Ishikawa (cell line): ENCODE results near the gene LSM11.

Experiments used
- CEBPB ChIP-seq: IDR thresholded peaks from 2 replicates; pipeline ENCODE4 v1.6.1; 2012
- CREB1 ChIP-seq: IDR thresholded peaks from 2 replicates; pipeline ENCODE4 v1.6.1; 2012; ENCODE audit warnings: low read depth
- EGR1 ChIP-seq: IDR thresholded peaks from 2 replicates; pipeline ENCODE4 v1.6.1; 2012
- EP300 ChIP-seq: IDR thresholded peaks from 2 replicates; pipeline ENCODE4 v1.6.1; 2012; ENCODE audit warnings: borderline replicate concordance
- FOXM1 ChIP-seq: IDR thresholded peaks from 2 replicates; pipeline ENCODE4 v1.6.1; 2012; ENCODE audit warnings: low read depth, borderline replicate concordance
- NFIC ChIP-seq: IDR thresholded peaks from 2 replicates; pipeline ENCODE4 v1.6.1; 2012
- RAD21 ChIP-seq: IDR thresholded peaks from 2 replicates; pipeline ENCODE4 v1.6.1; 2012; ENCODE audit warnings: low read depth
- TAF1 ChIP-seq: IDR thresholded peaks from 2 replicates; pipeline ENCODE4 v1.6.1; 2012; ENCODE audit warnings: low read depth, mild to moderate bottlenecking
- TCF12 ChIP-seq: IDR thresholded peaks from 2 replicates; pipeline ENCODE4 v1.6.1; 2012; ENCODE audit warnings: low read depth
- TEAD4 ChIP-seq: IDR thresholded peaks from 2 replicates; pipeline ENCODE4 v1.6.1; 2012
- YY1 ChIP-seq: IDR thresholded peaks from 2 replicates; pipeline ENCODE4 v1.6.1; 2012; ENCODE audit warnings: low read depth
- ZBTB7A ChIP-seq: IDR thresholded peaks from 2 replicates; pipeline ENCODE4 v1.6.1; 2012; ENCODE audit warnings: low read depth
- TF ChIP-seq, protein P1 (sequence below): IDR thresholded peaks from 2 replicates; pipeline ENCODE4 v1.6.1; 2012; ENCODE audit warnings: low read depth, mild to moderate bottlenecking
- TF ChIP-seq, protein P2 (sequence below): IDR thresholded peaks from 2 replicates; pipeline ENCODE4 v1.6.1; 2012
- TF ChIP-seq, protein P3 (sequence below): IDR thresholded peaks from 2 replicates; pipeline ENCODE4 v1.6.1; 2012

The LSM11 gene

DNA sequence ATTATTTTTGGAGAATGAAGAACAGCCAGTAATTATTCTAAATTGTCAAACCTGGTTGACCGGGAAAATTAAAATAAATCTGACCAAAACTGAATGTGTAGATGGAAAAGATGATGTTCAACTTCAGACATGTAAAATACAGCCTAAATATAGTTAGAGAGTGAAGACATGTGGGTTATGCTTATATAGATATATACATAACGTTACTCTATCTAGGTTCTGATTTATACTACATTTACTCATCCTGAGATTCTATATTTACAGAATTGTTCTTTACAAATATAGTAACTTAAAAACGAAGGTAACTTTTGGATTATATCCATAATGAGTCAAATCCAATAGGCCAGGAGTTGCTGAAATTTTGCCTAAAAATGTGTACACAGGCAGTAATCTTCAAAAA is 33.1 kb upstream of the LSM11 start:
- TF ChIP-seq, protein P1, sequence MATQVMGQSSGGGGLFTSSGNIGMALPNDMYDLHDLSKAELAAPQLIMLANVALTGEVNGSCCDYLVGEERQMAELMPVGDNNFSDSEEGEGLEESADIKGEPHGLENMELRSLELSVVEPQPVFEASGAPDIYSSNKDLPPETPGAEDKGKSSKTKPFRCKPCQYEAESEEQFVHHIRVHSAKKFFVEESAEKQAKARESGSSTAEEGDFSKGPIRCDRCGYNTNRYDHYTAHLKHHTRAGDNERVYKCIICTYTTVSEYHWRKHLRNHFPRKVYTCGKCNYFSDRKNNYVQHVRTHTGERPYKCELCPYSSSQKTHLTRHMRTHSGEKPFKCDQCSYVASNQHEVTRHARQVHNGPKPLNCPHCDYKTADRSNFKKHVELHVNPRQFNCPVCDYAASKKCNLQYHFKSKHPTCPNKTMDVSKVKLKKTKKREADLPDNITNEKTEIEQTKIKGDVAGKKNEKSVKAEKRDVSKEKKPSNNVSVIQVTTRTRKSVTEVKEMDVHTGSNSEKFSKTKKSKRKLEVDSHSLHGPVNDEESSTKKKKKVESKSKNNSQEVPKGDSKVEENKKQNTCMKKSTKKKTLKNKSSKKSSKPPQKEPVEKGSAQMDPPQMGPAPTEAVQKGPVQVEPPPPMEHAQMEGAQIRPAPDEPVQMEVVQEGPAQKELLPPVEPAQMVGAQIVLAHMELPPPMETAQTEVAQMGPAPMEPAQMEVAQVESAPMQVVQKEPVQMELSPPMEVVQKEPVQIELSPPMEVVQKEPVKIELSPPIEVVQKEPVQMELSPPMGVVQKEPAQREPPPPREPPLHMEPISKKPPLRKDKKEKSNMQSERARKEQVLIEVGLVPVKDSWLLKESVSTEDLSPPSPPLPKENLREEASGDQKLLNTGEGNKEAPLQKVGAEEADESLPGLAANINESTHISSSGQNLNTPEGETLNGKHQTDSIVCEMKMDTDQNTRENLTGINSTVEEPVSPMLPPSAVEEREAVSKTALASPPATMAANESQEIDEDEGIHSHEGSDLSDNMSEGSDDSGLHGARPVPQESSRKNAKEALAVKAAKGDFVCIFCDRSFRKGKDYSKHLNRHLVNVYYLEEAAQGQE, result no peak
- TF ChIP-seq ZBTB7A, result no peak
- TF ChIP-seq EP300, result no peak

DNA sequence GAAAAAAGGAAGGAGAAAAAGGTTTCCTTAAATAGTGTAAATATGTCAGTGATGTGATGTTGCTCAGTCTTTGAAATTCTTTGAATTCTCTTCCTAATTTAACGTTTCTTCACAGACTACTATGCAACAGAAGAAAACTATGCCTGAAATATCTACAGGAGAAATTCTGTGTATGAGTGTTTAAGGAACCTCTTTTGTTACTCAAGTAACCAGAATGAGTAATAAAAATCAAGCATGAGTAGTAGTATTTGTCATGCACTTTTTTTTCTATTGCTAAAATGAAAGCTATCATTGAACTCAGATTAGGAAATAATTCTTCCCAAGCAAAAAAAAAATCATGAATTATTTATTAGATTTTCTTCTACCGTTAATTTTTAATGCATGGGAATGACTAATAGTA is 32.6 kb upstream of the LSM11 start:
- TF ChIP-seq, protein P2, sequence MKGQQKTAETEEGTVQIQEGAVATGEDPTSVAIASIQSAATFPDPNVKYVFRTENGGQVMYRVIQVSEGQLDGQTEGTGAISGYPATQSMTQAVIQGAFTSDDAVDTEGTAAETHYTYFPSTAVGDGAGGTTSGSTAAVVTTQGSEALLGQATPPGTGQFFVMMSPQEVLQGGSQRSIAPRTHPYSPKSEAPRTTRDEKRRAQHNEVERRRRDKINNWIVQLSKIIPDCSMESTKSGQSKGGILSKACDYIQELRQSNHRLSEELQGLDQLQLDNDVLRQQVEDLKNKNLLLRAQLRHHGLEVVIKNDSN, result no peak
- TF ChIP-seq CEBPB (no peak), TCF12 (no peak), NFIC (no peak), RAD21 (no peak), YY1 (no peak)

DNA sequence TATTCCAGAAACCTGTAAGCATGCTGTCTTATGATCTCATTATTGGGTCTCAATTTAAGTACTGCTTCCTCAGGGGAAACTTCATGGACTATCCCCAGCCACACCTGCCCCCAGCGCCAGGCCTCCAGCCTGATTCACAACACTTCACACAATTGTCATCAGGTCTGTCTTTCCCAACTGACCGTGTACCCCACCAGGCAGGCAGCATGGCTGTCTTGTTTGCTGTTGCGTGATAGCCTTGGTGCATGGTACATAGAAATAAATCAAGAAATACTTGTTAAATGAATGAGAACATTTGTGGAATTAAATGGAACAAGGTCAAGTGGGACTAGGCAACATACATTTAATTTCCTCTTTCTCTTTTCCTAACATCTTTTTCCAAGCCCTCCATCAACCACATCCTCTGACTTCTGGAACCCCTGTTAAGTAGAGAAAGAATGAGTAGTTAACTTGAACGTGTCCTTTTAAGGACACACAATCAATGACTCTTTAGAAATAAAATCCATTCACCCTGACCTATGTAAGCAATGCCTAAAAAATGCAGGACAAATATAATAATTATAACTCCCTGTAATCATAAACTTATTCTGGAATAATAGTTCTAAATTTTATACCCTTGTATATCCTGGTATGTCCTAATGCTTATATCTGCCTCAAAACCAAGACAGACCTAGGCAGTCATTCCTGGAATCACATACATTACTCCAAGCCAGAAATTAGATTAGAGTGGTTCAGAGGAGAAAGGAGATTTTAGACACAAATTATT is 29.5 kb upstream of the LSM11 start:
- no peak for TF ChIP-seq EP300
- TF ChIP-seq YY1, result no peak
- no peak for TF ChIP-seq TCF12
- TF ChIP-seq, protein P3, sequence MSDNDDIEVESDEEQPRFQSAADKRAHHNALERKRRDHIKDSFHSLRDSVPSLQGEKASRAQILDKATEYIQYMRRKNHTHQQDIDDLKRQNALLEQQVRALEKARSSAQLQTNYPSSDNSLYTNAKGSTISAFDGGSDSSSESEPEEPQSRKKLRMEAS, result no peak
- no peak for TF ChIP-seq ZBTB7A
- no peak for TF ChIP-seq NFIC
- TF ChIP-seq FOXM1, result no peak
- TF ChIP-seq TAF1, result no peak
- no peak for TF ChIP-seq TEAD4
- TF ChIP-seq RAD21, result no peak
- no peak for TF ChIP-seq EGR1
- TF ChIP-seq CEBPB, result no peak
- no peak for TF ChIP-seq CREB1
- TF ChIP-seq, protein P1, result no peak
- TF ChIP-seq, protein P2, result no peak

DNA sequence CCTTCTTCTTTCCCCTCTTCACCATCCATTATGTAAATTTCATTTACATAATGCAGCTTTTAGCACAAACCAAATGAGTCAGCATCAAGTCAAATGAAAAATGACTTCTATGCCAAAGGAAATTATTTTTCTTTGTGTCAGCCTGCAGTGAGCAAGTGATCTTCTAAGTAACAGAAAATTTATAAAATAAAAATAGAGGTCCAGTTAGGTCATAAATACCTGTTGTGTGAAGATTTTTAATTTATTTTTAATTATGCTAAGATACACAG is 29.0 kb upstream of the LSM11 start:
- TF ChIP-seq EP300 (no peak), ZBTB7A (no peak), CREB1 (no peak), TCF12 (no peak)
- TF ChIP-seq, protein P1, result no peak
- TF ChIP-seq, protein P3, result no peak
- TF ChIP-seq, protein P2, result no peak

DNA sequence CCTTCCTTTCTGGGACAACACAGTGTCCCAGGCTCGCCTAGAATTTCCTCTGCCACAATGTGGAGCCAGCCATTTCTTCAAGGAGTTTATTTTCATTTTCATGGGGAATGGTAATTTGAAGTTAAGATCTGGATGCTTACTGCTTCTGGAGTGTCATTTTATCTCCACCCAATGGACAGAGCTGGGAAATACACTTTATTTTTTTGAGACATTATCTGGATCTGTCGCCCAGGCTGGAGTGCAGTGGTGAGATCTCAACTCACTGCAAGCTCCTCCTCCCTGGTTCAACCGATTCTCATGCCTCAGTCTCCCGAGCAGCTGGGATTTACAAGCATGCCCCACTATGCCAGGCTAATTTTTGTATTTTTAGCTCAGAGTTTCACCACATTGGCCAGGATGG is 25.0 kb upstream of the LSM11 start:
- TF ChIP-seq RAD21, result peak; percentile 76
- TF ChIP-seq TEAD4, result no peak
